ENCODE measurements around the gene CDC16. TPM values are rescaled to one million over a fixed set of nuclear protein-coding genes. Genes with fewer than 3 reads are reported as not detected.
A peak's percentile ranks its signal among the peaks of the same experiment; 100 is the strongest.

Gene CDC16
- total and polyA plus RNA-seq, 2 of the 13 experiments (the other 11 are each of a cell fraction or from before 2014, with no cell fraction given): 24.2 to 60.9 TPM

- no peak for TF ChIP-seq HINFP (CRISPR knock-in tag; IDR thresholded peaks at IDR 0.05; ENCODE audit: low read depth)
- no peak; the same call in 1 of the 2 replicates for TF ChIP-seq BHLHE40 (IDR thresholded peaks at IDR 0.05; ENCODE audit: low read length)
- no peak for TF ChIP-seq STAT5B (CRISPR knock-in tag; IDR thresholded peaks at IDR 0.05)
- TF ChIP-seq GZF1 (CRISPR knock-in tag; IDR thresholded peaks at IDR 0.05): no peak
- no peak for TF ChIP-seq ZNF431 (CRISPR knock-in tag; IDR thresholded peaks at IDR 0.05; ENCODE audit: borderline replicate concordance, low read depth)
These were observed 47.5 kb downstream of the CDC16 start (continued) for GRCh38 chr13:114282041-114282670.

DNA sequence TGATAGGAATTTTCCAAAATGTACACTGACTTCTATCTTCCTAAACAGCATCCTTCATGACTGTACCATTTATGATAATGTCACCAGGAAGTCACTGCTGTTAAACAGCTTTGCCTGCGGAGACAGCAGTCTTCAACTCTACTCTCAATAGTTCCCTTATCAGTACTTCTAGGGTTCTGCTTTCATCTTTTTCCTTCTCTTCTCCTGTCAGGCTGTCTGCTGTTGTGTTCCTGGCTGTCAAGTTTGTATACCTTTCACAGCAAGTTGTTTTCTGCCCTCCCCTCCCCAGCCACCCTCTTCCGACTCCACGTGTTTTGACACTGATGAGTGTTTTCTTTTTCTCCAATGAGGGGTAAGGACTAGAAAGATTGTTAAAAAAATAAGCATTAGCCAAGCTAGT lies 48.9 kb downstream of the CDC16 start:
- H4K20me1 ChIP-seq (ENCODE audit: insufficient read depth, low read length): peaks cover 7% of the 10 kb centered on the region; the same call in 1 of the 2 replicates
- ATAC-seq (no peak), FAIRE-seq (no peak), DNase-seq (ENCODE audit: low spot score) (peak; percentile 10)
- TF ChIP-seq SIN3A (IDR thresholded peaks at IDR 0.05; ENCODE audit: borderline replicate concordance, low read depth, low read length): no peak
- peak; percentile 53; the same call in 1 of the 2 replicates for TF ChIP-seq BCL6 (CRISPR knock-in tag; IDR thresholded peaks at IDR 0.05)
- no peak for TF ChIP-seq ZNF598 (CRISPR knock-in tag; IDR thresholded peaks at IDR 0.05; ENCODE audit: borderline replicate concordance)
- no peak for TF ChIP-seq GATA4 (IDR thresholded peaks at IDR 0.05; ENCODE audit: borderline replicate concordance, low read depth)
- no peak for TF ChIP-seq ZBTB1 (CRISPR knock-in tag; IDR thresholded peaks at IDR 0.05; ENCODE audit: borderline replicate concordance)
- no peak for TF ChIP-seq TBP (CRISPR knock-in tag; IDR thresholded peaks at IDR 0.05)
- no peak for TF ChIP-seq ZNF589 (CRISPR knock-in tag; conservative IDR thresholded peaks at IDR 0.05)
- TF ChIP-seq, protein P1, sequence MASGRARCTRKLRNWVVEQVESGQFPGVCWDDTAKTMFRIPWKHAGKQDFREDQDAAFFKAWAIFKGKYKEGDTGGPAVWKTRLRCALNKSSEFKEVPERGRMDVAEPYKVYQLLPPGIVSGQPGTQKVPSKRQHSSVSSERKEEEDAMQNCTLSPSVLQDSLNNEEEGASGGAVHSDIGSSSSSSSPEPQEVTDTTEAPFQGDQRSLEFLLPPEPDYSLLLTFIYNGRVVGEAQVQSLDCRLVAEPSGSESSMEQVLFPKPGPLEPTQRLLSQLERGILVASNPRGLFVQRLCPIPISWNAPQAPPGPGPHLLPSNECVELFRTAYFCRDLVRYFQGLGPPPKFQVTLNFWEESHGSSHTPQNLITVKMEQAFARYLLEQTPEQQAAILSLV (CRISPR knock-in tag; IDR thresholded peaks at IDR 0.05; ENCODE audit: borderline replicate concordance): no peak
- intact Hi-C loops (cut with micrococcal nuclease; ENCODE audit: unreplicated experiment): no loop called here
- H3K27ac ChIP-seq (ENCODE audit: extremely low read length, insufficient read depth, low read length): peak overlapping the region; percentile 38
- peak overlapping the region; percentile 78 for H3K4me2 ChIP-seq (ENCODE audit: low read depth, low read length)
- no peak overlapping the region for H2AFZ ChIP-seq (ENCODE audit: low read length)
- peaks cover 42% of the 10 kb centered on the region for H3K79me2 ChIP-seq (ENCODE audit: insufficient read depth, low read length)
- H3K9ac ChIP-seq (ENCODE audit: insufficient read depth, low read depth, low read length): peak overlapping the region; percentile 13; the same call in 1 of the 2 replicates
- H3K9me3 ChIP-seq (ENCODE audit: low read length): no peaks in the 10 kb centered on the region
- H3K27me3 ChIP-seq (ENCODE audit: control insufficient read depth in 1 of 2, insufficient read depth in 2 of 2, low read length in 2 of 2): no peaks in the 10 kb centered on the region; a peak in 1 of 5 replicates
- H3K4me3 ChIP-seq (replicated peaks in 1 of 3; ENCODE audit: insufficient read depth in 1 of 3, low read depth in 2 of 3, low read length in 3 of 3): peak overlapping the region in 1 of 3 experiments; percentile 16; a peak in 1 of 6 replicates
- H3K4me1 ChIP-seq (ENCODE audit: insufficient read depth, low read length): peaks cover 45% of the 10 kb centered on the region
- ChIA-PET CTCF (ENCODE audit: low intra/inter-chr PET ratio, low total read pairs) (no interaction called here), POLR2A (no interaction called here)
- H3K36me3 ChIP-seq (replicated peaks in 1 of 2; ENCODE audit: control insufficient read depth in 1 of 2, insufficient read depth in 2 of 2, low read length in 2 of 2): peaks cover 7 to 40% of the 10 kb centered on the region in 2 experiments; a peak in 4 of 5 replicates
- no TSS peak for BruUV-seq (replicated peaks)
- 58% methylated on average over 3 of the region's 3 CpGs for WGBS (ENCODE audit: low lambda C conversion rate)
- in situ Hi-C loops (cut with HindIII; ENCODE audit: extremely low pct_ligation_motif_present, low pct_unique_long_range_greater_than_20kb): no loop called here
